ENCODE data around the gene THADA.

The THADA gene

DNA sequence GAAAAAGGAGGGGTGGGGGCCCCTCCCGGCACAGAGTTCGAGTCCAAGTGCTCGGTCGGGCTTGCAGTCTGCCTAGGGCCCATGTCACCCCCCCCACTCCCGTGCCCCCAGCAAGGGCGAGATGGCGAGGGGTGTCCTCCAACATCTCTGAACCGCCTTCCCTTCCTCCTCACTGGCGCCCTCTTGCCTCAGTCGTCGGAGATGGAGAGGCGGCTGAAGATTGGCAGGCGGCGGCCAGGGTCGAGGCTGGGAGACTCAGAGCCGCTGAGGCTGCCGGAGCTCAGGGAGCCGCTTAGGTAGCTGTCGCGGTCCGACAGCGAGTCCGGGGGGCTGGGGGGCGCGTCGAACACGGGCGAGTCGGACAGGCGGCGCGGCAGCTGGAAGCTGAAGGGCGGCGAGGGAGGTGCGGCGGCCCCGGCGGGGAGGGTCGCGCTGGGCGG, 371.7 kb downstream of the THADA start:
- peak; percentile 33 for DNase-seq (ENCODE audit: low spot score)

DNA sequence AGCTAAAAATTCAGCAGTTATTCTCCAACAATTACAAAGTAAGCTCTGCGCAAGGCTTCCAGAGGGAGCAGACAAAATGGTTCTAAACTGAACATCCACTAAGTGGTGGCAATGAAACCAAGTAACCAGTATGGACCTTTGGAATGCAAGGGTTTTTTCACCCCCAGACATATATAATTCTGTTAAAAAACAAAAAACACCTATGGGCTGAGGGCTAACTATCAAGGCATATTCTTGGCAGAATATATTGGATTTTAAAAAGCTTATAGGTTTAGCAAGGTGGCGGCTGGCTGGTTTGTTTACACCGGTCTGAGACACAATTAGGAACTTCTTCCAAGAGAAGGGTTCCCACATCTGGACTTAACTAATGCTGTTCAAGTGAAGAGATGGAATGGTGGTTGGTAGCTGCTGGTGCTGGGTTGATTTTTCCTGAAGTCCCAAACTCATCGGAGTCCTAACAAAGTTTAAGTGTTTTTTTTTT, 372.3 kb downstream of the THADA start:
- no peak for DNase-seq (ENCODE audit: low spot score)

DNA sequence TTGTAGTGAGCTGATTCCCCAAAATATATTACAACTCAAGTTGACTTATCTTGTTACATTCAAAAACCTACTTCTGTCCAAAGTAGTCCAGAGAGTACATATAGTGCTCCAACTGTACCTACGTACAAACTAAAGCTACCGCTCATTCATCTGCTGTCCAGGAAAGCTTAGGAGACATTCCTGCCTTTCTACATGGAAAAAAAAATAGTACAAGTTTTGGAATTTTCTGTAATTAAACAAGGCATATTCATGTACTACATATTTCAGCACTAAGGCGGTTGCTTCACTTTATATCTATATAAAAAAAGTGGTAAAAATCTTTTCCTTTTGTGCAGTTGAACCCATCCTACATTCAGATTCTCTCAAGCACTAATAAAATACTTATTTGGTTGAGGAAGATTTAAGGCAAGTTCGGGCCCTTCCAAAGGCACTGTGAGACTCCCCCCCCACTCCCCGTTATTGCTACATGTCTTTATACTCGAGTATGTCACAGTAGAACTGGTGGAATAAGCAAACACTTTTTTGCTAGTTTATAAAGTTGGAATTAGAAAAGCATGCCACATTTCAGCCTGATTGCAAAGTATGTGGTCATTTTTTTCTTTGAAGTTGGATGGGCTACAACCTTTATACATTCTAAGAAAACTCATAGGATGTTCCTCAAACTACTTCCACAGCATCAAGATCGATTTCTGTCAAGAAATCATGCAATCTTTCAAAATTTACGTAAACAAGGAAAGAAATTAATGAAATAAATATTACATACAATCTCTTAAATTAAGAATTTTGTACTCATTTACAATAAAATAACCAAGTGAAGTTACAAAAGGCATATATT, 373.1 kb downstream of the THADA start:
- no peak for DNase-seq (ENCODE audit: low spot score)

DNA sequence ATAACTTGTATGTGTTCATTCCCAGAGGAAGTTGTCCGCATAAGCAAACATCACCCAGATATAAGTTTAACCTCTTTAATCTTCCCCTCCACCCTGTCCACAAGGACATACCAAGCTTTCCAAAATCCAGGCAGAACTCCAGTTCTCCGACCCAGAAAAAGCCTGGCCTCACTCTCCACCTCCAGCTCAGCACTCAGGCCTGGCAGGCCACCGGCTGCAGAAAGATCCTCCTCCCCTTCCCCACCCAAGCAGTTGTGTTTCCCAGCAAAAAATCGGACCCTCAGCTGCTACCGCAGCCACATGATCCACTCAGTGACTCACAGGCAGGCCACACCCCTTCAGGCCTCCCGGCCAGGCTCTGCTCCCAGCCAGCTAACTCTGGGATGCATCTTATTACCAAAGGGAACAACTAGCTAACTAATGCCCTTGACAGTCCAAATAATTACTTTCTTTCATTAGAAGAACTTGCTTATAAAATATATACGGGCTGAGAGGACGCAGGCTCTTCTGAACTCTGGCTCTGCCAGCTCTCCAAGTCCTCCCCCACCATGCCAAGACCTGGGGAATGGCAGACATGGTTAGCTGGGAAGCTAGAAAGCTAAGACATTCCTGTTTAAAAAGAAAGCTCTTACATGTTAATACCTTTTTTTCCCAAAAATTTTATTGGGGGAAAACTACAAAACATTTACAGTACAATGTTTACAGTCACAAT, 373.9 kb downstream of the THADA start:
- peak; percentile 84 for DNase-seq (ENCODE audit: low spot score)

DNA sequence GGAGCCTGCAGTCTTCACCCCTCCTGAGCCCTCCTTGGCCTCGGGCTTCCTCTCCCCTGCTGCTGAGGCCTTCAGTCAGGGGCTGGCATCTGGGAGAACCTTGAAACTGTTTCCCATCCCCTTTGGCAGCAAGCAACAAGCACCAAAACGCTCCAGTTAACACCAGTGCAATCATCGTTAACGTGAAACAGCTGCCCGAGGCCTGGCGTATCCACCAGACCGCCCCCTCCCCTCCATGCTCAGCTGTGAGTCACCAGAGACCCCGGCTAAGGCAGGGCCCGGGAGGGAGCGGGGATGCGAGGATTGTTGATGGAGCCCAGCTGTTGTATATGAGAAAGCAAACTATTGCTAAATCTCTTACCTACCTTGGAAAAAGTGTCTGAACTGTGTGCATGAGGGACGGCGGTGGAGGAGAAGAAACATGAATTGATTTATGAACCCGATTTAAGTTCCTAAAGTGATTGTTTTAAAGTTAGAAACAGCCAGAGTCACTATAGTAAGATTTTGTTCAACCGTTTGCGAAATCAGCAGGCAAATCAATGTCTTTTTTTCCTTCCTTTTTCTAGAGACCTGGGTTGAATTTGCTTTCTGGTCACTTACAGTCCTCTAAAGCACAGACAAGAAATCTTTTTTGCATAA, 374.6 kb downstream of the THADA start:
- peak; percentile 40 for DNase-seq (ENCODE audit: low spot score)

DNA sequence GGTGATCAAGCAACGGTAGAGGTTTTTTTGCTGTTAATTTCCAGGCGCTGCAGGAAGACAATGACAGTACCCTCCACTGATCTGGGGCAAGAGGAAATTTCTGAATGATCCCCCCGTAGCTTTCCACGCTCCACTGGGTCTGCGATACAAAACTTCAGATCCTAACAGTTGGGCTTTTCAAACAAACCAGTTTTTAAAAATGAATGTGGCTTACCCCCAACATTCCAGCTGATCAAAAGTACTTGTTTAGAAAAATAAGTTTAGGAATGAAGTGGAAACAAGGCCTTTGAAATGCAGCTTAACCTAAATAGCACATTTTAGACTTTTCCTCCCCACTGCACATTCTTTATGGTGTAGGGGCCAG, 375.1 kb downstream of the THADA start:
- DNase-seq (ENCODE audit: low spot score), result no peak

DNA sequence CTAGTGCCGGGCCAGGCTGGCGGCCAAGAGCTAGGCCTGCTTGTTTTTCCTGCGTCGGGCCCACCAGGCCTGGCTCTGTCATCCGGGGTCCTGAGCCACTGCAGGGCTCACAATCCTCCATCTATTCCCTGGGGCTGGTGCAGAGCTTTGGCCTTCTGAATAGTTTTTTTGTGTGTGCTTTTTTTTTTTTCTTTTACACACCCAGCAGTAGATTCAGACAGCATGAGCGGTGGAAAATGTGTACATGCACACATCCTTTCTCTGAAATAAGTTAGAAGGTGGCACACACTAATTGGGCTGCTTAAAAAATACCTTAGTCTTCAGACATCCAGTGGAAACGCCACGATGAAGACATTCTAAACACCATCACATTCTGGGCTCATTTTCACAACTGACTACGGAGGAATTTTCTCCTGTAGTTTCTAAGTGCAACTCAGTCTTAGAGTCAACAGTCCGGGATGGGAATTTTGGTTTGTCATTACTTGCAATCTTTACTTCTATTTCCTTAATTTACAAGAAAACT, 375.5 kb downstream of the THADA start:
- DNase-seq (ENCODE audit: low spot score), result no peak

DNA sequence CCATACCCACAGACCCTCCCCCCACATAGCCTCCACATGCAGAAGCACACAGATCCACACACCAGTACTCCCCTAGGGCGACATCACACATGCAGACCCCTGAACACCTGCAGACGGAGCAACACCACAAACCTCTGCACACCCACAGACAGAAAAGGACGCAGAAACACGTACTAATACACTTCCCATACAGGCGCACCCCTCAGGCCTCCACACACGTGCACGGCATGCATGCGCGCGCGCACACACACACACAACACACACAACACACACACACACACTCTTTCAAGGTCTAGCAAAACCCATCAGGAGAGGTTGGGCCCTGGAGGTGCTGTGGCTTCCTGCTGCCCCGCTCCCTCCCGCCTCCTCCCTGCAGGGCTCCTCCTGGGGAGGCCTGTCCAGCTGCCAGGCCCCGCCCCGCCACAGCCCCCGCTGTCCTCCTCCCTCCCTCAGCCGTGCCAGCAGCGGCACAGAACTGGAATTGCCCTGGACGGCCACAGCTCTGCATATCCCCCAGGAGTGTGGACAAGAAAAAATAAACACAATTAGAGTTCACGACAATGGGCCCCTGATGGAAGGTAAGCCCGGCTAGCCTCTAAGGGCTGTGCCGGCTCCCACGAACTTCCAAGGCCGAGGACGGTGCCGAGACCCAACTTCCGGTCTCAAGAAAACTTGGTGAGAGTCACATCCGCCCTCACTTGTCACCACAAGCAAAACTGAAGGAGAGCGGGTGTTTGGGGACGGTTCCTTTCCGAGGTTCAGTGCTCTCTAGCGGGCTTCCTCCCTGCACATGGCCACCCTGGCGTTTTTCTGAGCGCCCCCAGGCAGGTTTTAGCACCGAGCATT, 376.2 kb downstream of the THADA start:
- DNase-seq (ENCODE audit: low spot score), result peak; percentile 87

DNA sequence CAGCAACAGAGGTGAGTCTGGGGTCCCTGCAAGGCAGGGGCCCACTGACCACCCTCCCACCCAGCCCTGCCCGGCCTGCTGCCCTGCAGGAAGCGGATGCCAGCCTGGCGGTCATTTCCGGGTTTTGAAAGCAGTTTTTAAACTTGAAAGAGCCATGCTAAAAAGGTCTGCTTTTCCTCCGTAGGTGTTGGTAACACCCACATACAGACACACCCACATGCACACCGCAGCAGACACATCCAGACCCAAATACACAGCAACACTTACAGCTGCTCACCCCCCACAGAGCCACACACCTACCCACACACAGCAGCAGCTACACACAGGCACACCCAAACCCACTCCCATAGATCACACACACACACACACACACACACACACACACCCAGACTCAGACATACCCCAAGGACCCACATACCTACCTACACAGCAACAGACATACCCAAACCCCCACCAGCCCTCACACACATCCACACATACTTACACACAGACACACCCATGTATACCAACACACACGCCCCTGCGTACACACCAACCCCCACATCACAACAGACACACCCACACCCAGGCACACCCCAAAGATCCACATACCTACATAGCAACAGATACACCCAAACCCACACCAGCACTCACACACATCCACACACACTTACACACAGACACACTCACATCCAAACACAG, 377.0 kb downstream of the THADA start:
- DNase-seq (ENCODE audit: low spot score), result no peak

DNA sequence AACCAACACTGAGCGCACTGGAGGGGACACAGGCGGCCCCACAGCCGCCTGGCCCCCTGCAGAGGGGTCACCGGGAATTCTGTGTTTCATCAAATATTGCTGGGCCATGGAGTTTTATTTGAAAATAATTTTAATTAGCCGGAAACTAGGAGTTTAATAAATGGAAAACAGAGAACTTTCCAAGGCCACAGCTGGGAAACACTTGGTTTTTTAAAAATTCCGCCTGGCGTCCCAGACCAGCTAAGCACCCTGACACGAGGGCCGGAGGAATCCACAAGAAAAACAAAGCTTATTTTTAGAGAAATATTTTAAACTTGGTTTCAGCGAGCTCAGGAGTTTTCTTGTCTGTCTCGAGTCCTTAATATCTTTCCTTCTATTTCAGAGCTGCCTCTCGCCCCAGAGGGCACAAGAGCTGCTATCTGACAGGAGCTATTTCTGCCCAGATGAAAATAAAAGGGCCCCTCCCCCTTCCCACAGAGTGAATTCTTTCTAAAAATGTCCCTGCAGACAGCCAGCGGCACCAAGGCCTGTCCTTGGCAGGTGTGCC, 377.6 kb downstream of the THADA start:
- peak; percentile 39 for DNase-seq (ENCODE audit: low spot score)

DNA sequence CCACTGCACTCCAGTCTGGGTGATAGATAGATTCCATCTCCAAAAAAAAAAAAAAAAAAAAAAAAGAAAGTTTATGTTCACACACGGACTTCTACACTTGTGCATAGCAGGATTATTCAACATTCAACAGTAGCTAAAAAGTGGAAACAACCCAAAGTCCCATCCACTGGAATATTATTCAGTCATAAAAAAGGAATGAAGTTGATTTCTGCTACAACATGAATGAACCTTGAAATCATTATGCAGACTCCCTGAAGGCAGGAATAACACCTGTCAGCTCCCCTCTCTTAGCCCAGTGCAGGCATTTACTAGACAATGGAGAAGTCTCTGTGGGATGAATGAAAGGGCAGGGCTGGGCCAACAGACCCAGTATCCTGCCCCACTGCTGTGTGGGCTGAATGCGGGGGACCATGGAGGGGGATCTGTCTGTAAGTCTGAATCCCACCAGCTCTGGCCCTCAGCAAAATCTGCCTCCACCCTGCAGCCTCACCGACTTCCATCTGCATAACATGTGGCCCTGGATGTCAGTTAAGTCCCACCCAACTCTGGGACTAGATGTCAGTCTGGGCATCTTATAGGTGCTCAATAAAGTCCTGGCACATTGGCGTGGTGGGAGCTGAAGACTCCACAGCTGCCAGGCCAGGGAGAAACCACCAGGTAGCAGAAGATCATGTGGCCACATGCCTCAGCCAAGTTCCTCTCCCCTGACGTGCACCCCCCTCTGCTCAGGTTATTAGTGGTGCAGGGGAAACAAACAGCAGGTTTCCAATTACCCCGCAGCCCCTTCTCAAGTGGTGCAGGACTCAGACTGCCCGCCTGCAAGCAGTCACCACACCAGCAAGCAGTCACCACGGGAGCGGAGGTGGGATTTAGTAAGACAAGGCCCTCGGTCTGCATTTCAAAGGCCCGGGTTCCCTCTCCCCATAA, 378.3 kb downstream of the THADA start:
- no peak for DNase-seq (ENCODE audit: low spot score)

DNA sequence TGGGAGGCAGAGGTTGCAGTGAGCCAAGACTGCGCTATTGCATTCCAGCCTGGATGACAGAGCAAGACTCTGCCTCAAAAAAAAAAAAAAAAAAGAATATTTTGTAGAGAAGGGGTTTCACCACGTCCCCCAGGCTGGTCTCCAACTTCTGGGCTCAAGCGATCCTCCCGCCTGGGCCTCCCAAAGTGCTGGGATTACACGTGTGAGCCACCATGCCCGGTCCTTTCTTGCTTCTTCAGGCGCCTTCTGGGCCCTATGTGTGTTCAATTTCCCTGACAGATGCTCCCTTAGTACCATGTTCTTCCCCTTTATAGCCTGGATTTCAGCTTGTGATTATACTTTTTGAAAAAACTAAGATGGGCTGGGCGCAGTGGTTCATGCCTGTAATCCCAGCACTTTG, 379.2 kb downstream of the THADA start:
- no peak for DNase-seq (ENCODE audit: low spot score)

DNA sequence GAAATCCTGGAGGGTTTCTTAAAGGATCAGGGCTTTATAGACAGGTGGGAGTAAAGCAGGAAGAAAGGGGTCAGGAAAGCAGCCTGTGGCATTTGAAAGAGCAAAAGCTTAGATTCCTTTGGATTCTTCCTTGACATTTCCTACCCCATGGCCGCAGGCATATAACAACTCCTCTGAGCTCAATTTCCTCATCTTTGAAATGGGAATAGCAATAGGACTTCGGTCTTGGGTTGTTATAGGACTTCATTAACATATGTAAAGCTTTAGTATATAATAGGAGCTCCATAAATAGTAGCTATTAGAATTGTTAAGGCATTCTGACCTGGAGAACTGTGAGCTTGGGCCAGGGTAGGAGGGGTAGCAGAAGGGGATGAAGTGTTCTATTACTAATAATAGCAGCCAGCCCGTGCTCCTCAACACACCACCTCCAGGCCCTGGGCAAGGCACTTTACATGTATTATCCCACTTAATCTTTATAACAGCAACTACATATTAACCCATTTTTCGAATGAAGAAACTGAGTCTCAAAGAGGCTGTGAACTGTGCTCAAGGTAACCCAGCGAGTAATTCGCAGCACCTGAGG, 380.1 kb downstream of the THADA start:
- DNase-seq (ENCODE audit: low spot score), result no peak

DNA sequence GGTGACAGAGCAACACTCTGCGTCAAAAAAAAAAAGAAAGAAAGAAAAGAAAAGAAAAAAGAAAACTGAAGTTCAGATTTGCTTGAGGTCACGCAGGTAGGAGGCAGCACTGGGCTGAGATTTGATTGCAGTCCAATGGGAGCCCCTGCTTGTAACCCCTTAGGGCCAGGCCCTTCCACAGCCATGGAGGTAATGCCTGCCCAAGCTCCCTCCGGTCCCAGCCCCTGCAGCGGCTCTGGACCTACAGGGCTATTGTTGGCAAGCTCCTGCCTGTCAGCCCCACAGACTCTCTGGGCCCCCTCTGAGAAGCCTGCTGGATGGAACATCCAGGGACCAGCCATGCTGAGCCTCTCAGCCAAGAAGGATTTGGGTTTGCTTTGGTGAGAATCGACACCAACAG, 381.6 kb downstream of the THADA start:
- DNase-seq (ENCODE audit: low spot score), result no peak

DNA sequence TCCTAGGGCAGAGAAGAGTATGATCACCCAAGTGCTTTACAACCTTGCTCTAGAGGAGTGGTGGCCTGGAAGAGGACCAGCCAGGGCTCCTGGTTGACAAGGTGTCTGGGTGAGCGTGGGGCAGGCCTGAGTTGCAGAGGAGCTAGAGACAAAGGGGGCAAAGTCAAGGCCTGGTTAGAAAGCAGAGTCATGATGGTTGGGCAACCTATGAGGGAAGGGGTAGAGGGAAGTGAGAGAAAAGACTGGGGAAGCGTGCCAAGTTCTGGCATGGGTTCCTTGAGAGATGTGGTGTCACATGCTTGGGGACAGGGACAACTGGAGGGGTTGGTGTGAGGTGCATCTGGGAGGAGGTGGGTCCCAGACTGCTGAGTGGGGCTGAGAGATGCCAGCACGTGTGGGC, 382.9 kb downstream of the THADA start:
- DNase-seq (ENCODE audit: low spot score), result no peak

DNA sequence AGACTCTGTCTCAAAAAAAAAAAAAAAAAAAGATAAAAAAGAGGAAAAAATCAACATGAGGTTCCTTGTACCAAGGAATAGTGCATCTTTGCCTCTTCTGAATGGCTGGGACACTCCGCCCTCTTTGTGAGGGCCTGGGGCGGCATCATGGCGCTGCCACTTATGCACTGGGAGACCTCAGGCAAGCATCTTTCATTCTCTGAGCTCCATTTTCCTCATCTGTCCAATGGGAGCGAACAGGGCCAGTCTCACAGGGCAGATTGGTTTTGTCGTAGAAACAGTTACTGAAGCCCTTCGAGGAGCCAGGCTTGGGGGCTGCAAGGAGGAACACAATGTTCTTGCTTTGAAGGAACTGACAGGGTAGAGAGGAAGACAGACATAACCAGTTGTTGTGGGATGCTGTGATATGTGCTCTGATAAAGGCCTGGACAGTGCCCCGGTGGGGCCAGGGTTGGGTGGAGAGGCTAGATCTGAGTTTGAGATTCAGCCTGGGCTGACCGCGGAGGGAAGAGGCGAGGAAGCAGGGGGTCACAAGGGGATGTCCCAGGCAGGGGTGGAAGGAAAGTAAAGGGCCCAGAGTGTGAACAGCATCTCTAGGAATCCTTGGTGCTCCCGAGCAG, 383.5 kb downstream of the THADA start:
- no peak for DNase-seq (ENCODE audit: low spot score)

DNA sequence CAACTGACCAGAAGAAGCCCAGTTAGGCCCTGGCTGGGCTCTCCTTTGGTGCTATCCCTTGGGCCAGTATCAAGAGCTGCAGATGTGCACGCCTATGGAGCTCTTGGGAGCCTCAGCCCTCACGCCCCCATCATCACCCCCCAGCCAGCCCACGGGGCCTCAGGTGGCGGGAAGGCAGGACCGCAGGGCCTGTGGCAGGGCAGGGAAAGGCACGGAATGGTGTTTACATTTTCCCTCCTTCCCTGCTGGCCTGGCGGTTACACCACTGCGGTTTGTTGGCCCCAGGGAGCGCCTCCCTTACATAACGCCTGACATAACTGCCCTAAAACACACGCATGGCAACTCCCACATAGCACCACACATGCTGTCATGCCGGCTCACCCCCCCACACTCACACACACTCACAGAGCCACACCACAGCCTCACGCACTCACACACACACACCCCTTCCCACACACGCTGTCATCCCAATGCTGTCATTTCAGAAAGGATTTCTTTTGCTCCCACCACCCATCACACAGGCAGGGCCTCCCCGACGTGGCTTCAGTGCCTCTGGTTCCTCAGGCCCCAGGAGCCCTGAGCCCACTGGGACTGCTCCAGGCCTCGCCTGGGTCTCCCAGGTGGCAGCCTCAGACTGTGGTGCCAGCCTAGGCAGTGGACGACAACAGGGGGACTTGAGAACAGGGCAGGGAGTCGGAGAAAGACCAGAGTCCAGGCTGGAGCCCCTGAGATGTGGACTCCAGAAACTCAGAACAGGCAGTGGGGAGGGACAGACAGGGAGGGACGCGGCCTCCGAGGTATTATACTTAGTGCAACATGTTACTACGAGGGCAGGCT, 385.2 kb downstream of the THADA start:
- DNase-seq (ENCODE audit: low spot score), result peak; percentile 87

DNA sequence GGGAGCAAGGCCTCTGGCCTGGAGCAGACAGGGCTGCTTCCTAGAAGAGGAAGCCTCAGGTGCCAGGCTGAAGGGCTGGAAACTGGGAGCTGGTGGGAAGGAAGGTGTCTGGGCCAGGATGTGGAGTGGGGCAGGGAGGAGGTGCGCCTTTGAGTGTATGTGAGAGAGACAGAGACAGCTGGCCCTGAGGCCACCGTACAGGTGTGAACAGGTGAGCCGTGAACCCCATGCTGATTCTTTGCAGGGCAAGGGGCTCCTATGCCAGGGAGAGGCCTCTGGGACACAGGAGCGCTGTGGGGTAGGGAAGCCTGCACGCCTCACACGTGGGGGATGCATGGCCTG, 385.7 kb downstream of the THADA start:
- DNase-seq (ENCODE audit: low spot score), result no peak
